NOMO-1 (cell line): ENCODE measurements around the gene RAB7B.

Source experiments
- DNase-seq, 2 experiments: peaks; one replicate each; lab custom pipeline; 2025; ENCODE audit not compliant: unreplicated experiment in 2 of 2; lab: John Stamatoyannopoulos, UW

Gene RAB7B

GRCh38 chr1:206023695-206024094, 20.5 kb upstream of the RAB7B start, which contains the start of gene CTSE:
CTSE (minus strand) TSS chr1:206023895; CDS start chr1:206023791, 104 bp downstream.
- no peak for DNase-seq

GRCh38 chr1:206022766-206023165, 19.6 kb upstream of the RAB7B start:
- DNase-seq: no peak

GRCh38 chr1:206021626-206022365, 18.6 kb upstream of the RAB7B start:
- no peak for DNase-seq

GRCh38 chr1:206021008-206021625, 17.9 kb upstream of the RAB7B start:
- no peak for DNase-seq

GRCh38 chr1:206020393-206021007, 17.3 kb upstream of the RAB7B start:
- no peak for DNase-seq

- DNase-seq: no peak
Observed at GRCh38 chr1:206015071-206015470, 11.9 kb upstream of the RAB7B start.

- DNase-seq: no peak
Observed at GRCh38 chr1:206014601-206015000, 11.4 kb upstream of the RAB7B start.

- DNase-seq: peak in 1 of 2 experiments; percentile 21
Observed at GRCh38 chr1:206013026-206013795, 10.0 kb upstream of the RAB7B start.

- peak; percentile 98 to 99 for DNase-seq
Observed at GRCh38 chr1:206012086-206012859, 9.1 kb upstream of the RAB7B start.

GRCh38 chr1:206011057-206011456, 7.9 kb upstream of the RAB7B start:
- no peak for DNase-seq

- no peak for DNase-seq
Observed at GRCh38 chr1:206010060-206010459, 6.9 kb upstream of the RAB7B start.

- no peak for DNase-seq
Observed at GRCh38 chr1:206006946-206007345, 3.8 kb upstream of the RAB7B start.

- no peak for DNase-seq
Observed at GRCh38 chr1:206005778-206006180, 2.6 kb upstream of the RAB7B start.

- no peak for DNase-seq
Observed at GRCh38 chr1:206005234-206005633, 2.0 kb upstream of the RAB7B start.

- no peak for DNase-seq
Observed at GRCh38 chr1:206004826-206005225, 1.6 kb upstream of the RAB7B start.

GRCh38 chr1:206003854-206004800, 932 bp upstream of the RAB7B start:
- DNase-seq: no peak

GRCh38 chr1:206002160-206002559, 1.0 kb downstream of the RAB7B start:
- no peak for DNase-seq

GRCh38 chr1:206001476-206001888, 1.7 kb downstream of the RAB7B start:
- DNase-seq: peak; percentile 62 to 64

- no peak for DNase-seq
Observed at GRCh38 chr1:206000641-206001339, 2.4 kb downstream of the RAB7B start.
